IMR-90 (cell line): Measurements from ENCODE around the gene NEDD4L.

Experiments
- BHLHE40 ChIP-seq: fragments of 150-350 bp; IDR thresholded peaks from 2 replicates; pipeline ENCODE4 v1.6.1; 2016; ENCODE audit warnings: mild to moderate bottlenecking, low read depth, low read length
- CEBPB ChIP-seq: IDR thresholded peaks from 2 replicates; pipeline ENCODE4 v1.6.1; 2012; ENCODE audit warnings: low read depth, low read length, improper control_type of control experiment
- FOS ChIP-seq: fragments of 150-350 bp; IDR thresholded peaks from 2 replicates; pipeline ENCODE4 v1.6.1; 2016; ENCODE audit warnings: low read depth, low read length
- MAFK ChIP-seq: IDR thresholded peaks from 2 replicates; pipeline ENCODE4 v1.6.1; 2012; ENCODE audit warnings: low read depth, low read length, improper control_type of control experiment
- NFE2L2 ChIP-seq: fragments of 150-350 bp; IDR thresholded peaks from 2 replicates; pipeline ENCODE4 v1.6.1; 2016; ENCODE audit warnings: low read depth, mild to moderate bottlenecking, low read length
- POLR2A ChIP-seq: IDR thresholded peaks from 2 replicates; pipeline ENCODE4 v1.6.1; 2012; ENCODE audit warnings: mild to moderate bottlenecking, low read depth, low read length
- RCOR1 ChIP-seq: IDR thresholded peaks from 2 replicates; pipeline ENCODE4 v1.6.1; 2012; ENCODE audit warnings: mild to moderate bottlenecking, low read length, improper control_type of control experiment; ENCODE audit not compliant: insufficient replicate concordance
- RFX5 ChIP-seq: IDR thresholded peaks from 2 replicates; pipeline ENCODE4 v1.8.0; 2012; ENCODE audit warnings: low read depth, mild to moderate bottlenecking, low read length, moderate library complexity
- TF ChIP-seq, protein P1 (sequence below): conservative IDR thresholded peaks from 2 replicates; pipeline ENCODE4 v1.5.1; 2012; ENCODE audit warnings: mild to moderate bottlenecking, low read depth, low read length, improper control_type of control experiment
- TF ChIP-seq, protein P2 (sequence below): fragments of 150-350 bp; IDR thresholded peaks from 2 replicates; pipeline ENCODE4 v1.6.1; 2016; ENCODE audit warnings: low read depth, mild to moderate bottlenecking, low read length, moderate library complexity, borderline replicate concordance
- TF ChIP-seq, protein P3 (sequence below): fragments of 150-350 bp; IDR thresholded peaks from 2 replicates; pipeline ENCODE4 v1.6.1; 2017; ENCODE audit warnings: mild to moderate bottlenecking, antibody characterized with exemption, low read length, low read depth

- TF ChIP-seq, protein P1, sequence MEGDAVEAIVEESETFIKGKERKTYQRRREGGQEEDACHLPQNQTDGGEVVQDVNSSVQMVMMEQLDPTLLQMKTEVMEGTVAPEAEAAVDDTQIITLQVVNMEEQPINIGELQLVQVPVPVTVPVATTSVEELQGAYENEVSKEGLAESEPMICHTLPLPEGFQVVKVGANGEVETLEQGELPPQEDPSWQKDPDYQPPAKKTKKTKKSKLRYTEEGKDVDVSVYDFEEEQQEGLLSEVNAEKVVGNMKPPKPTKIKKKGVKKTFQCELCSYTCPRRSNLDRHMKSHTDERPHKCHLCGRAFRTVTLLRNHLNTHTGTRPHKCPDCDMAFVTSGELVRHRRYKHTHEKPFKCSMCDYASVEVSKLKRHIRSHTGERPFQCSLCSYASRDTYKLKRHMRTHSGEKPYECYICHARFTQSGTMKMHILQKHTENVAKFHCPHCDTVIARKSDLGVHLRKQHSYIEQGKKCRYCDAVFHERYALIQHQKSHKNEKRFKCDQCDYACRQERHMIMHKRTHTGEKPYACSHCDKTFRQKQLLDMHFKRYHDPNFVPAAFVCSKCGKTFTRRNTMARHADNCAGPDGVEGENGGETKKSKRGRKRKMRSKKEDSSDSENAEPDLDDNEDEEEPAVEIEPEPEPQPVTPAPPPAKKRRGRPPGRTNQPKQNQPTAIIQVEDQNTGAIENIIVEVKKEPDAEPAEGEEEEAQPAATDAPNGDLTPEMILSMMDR: no peak
- TF ChIP-seq BHLHE40 (no peak), POLR2A (no peak), FOS (no peak), RCOR1 (no peak), CEBPB (0 out of 2 replicates have a peak, but pooled peaks have one; percentile 15), RFX5 (no peak), NFE2L2 (no peak), MAFK (no peak)
- TF ChIP-seq, protein P2, sequence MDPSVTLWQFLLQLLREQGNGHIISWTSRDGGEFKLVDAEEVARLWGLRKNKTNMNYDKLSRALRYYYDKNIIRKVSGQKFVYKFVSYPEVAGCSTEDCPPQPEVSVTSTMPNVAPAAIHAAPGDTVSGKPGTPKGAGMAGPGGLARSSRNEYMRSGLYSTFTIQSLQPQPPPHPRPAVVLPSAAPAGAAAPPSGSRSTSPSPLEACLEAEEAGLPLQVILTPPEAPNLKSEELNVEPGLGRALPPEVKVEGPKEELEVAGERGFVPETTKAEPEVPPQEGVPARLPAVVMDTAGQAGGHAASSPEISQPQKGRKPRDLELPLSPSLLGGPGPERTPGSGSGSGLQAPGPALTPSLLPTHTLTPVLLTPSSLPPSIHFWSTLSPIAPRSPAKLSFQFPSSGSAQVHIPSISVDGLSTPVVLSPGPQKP: no peak
- TF ChIP-seq, protein P3, sequence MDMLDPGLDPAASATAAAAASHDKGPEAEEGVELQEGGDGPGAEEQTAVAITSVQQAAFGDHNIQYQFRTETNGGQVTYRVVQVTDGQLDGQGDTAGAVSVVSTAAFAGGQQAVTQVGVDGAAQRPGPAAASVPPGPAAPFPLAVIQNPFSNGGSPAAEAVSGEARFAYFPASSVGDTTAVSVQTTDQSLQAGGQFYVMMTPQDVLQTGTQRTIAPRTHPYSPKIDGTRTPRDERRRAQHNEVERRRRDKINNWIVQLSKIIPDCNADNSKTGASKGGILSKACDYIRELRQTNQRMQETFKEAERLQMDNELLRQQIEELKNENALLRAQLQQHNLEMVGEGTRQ: no peak
Measured at GRCh38 chr18:58447402-58448095, 403.5 kb downstream of the NEDD4L start.
